Spleen (tissue), 7 donors: ENCODE results near the gene ZNF418.

Experiments used
- POLR2A ChIP-seq, 3 donors: fragments of 450-650 bp; IDR thresholded peaks; one replicate each; pipeline ENCODE4 v1.5.1; 2017; ENCODE audit warnings: antibody characterized with exemption in 3 of 3, mild to moderate bottlenecking in 1 of 3
- TF ChIP-seq, protein P1 (sequence below), 11 experiments: fragments of 200-600 bp in 7 of 11; fragments of 450-650 bp in 4 of 11; sonication (generic) in 4 of 11; IDR thresholded peaks in 8 of 11; conservative IDR thresholded peaks in 3 of 11; 1 replicate in 7 of 11; 2 replicates in 4 of 11; pipeline versions ENCODE4 v1.4.0 to v1.8.0; 2016 to 2021; ENCODE audit warnings: antibody characterized with exemption in 11 of 11, inconsistent platforms in 4 of 11, mild to moderate bottlenecking in 1 of 11
- donor health status: DM: no; HTN: no; CAD: no; lungs with moderate emphysema.
- donor health status: DM: no; HTN: no; CAD: no.
- donor health status: DM: no; HTN: no; CAD: no.

DNA sequence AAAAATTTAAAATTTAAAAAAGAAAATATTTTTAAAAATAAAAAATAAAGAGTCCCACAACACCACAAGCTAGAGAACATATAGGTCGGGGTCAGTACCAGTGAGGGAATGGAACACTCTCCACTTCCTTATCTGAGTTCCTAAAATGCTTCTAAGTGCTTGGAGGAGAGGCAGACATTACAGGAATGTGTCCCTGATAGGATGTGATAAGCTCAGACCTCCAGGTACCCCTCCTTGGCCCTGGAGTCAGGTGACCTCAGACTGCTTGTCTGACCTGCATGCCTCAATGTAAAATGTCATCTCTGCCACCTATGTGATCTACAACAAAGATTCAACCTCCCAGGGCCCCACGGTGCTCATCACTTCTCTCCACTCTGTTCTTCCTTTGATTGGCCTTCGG lies 49.2 kb downstream of the ZNF418 start:
- TF ChIP-seq, protein P1, sequence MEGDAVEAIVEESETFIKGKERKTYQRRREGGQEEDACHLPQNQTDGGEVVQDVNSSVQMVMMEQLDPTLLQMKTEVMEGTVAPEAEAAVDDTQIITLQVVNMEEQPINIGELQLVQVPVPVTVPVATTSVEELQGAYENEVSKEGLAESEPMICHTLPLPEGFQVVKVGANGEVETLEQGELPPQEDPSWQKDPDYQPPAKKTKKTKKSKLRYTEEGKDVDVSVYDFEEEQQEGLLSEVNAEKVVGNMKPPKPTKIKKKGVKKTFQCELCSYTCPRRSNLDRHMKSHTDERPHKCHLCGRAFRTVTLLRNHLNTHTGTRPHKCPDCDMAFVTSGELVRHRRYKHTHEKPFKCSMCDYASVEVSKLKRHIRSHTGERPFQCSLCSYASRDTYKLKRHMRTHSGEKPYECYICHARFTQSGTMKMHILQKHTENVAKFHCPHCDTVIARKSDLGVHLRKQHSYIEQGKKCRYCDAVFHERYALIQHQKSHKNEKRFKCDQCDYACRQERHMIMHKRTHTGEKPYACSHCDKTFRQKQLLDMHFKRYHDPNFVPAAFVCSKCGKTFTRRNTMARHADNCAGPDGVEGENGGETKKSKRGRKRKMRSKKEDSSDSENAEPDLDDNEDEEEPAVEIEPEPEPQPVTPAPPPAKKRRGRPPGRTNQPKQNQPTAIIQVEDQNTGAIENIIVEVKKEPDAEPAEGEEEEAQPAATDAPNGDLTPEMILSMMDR (IDR thresholded peaks at IDR 0.05 in 8 of 11, conservative IDR thresholded peaks at IDR 0.05 in 3 of 11) = no peak
- no peak for TF ChIP-seq POLR2A (IDR thresholded peaks at IDR 0.05)
